Measurements from ENCODE around the gene CLK2. TPM values are rescaled to one million over a fixed set of nuclear protein-coding genes. Genes with fewer than 3 reads are reported as not detected.
A peak's percentile ranks its signal among the peaks of the same experiment; 100 is the strongest.

CLK2 gene
- total and polyA plus RNA-seq, 2 of the 13 experiments (the other 11 are each of a cell fraction or from before 2014, with no cell fraction given), result 20.1 to 73.5 TPM

GRCh38 chr1:155255243-155256007, 17.9 kb downstream of the CLK2 start, which contains the start of gene ENTREP3 (continued):
- TF ChIP-seq ZNF276 (CRISPR knock-in tag; IDR thresholded peaks at IDR 0.05; ENCODE audit: low read depth) (peak; percentile 64; the same call in 1 of the 2 replicates), HNRNPH1 (optimal IDR thresholded peaks at IDR 0.05; ENCODE audit: low read depth, low read length) (peak; percentile 32), ZNF451 (CRISPR knock-in tag; IDR thresholded peaks at IDR 0.05) (0 out of 2 replicates have a peak, but pooled peaks have one; percentile 42), SMAD9 (CRISPR knock-in tag; IDR thresholded peaks at IDR 0.05) (no peak), ZNF280D (CRISPR knock-in tag; IDR thresholded peaks at IDR 0.05) (no peak), CEBPB (IDR thresholded peaks at IDR 0.05; ENCODE audit: borderline replicate concordance, low read depth, low read length) (no peak), ZNF263 (CRISPR knock-in tag; IDR thresholded peaks at IDR 0.05) (no peak), ZSCAN31 (CRISPR knock-in tag; IDR thresholded peaks at IDR 0.05; ENCODE audit: low read depth) (no peak), AFF4 (CRISPR knock-in tag; IDR thresholded peaks at IDR 0.05) (no peak), ZNF205 (CRISPR knock-in tag; IDR thresholded peaks at IDR 0.05) (0 out of 2 replicates have a peak, but pooled peaks have one; percentile 49), PLRG1 (conservative IDR thresholded peaks at IDR 0.05) (no peak), CREM (IDR thresholded peaks at IDR 0.05) (peak; percentile 57; the same call in 1 of the 2 replicates), CREM (CRISPR knock-in tag; IDR thresholded peaks at IDR 0.05) (no peak), RFXAP (CRISPR knock-in tag; IDR thresholded peaks at IDR 0.05; ENCODE audit: borderline replicate concordance) (peak; percentile 64; the same call in 1 of the 2 replicates), TOPORS (CRISPR knock-in tag; IDR thresholded peaks at IDR 0.05) (0 out of 2 replicates have a peak, but pooled peaks have one; percentile 37), NRL (CRISPR knock-in tag; IDR thresholded peaks at IDR 0.05; ENCODE audit: borderline replicate concordance) (0 out of 2 replicates have a peak, but pooled peaks have one; percentile 26), ZNF362 (CRISPR knock-in tag; IDR thresholded peaks at IDR 0.05; ENCODE audit: borderline replicate concordance) (no peak), NFYC (CRISPR knock-in tag; IDR thresholded peaks at IDR 0.05) (0 out of 2 replicates have a peak, but pooled peaks have one; percentile 18), TEF (CRISPR knock-in tag; IDR thresholded peaks at IDR 0.05) (no peak)

Measured in HepG2 (cell line).